HEK293 (cell line): ENCODE results near the gene CPLX3.

ENCODE experiments used
- CTCF ChIA-PET: fragments of 350-600 bp; formaldehyde crosslinking; extraction: SDS; loops from one replicate; lab custom pipeline; 2021; ENCODE audit warnings: antibody characterized with exemption; lab: Yijun Ruan, JAX
- POLR2A ChIA-PET: fragments of 300-600 bp; formaldehyde crosslinking; extraction: SDS; loops from one replicate; lab custom pipeline; 2020; ENCODE audit warnings: antibody characterized with exemption, inconsistent platforms; lab: Yijun Ruan, JAX
- H3K27ac ChIP-seq: fragments of 200-500 bp; sonication (Bioruptor generic); 2 replicates; pipeline ENCODE4 v1.5.1; 2014; ENCODE audit warnings: low read depth, low read length, control low read depth, inconsistent platforms; ENCODE audit errors: extremely low read depth
- H3K36me3 ChIP-seq, 2 experiments: fragments of 200-500 bp in 1 of 2; sonication (Bioruptor generic) in 1 of 2; 1 replicate in 1 of 2; 2 replicates in 1 of 2; pipeline ENCODE4 v1.5.1; 2014 to 2017; ENCODE audit warnings: inconsistent platforms in 2 of 2, low read length in 2 of 2; ENCODE audit not compliant: control insufficient read depth in 2 of 2, insufficient read depth in 1 of 2
- H3K4me1 ChIP-seq: fragments of 200-500 bp; sonication (Bioruptor generic); 2 replicates; pipeline ENCODE4 v1.5.1; 2014; ENCODE audit warnings: mild to moderate bottlenecking, low read length, inconsistent platforms; ENCODE audit not compliant: control insufficient read depth, insufficient read depth
- H3K4me3 ChIP-seq: 2 replicates; pipeline ENCODE4 v1.5.1; 2011; ENCODE audit warnings: low read depth, mild to moderate bottlenecking, control low read depth, low read length, moderate library complexity
- H3K9me3 ChIP-seq: fragments of 200-500 bp; sonication (Bioruptor generic); 2 replicates; pipeline ENCODE4 v1.5.1; 2014; ENCODE audit warnings: low read depth, low read length, inconsistent platforms; ENCODE audit not compliant: control insufficient read depth, insufficient read depth
- TCF7L2 ChIP-seq: IDR thresholded peaks from 2 replicates; pipeline ENCODE4 v1.6.1; 2011; ENCODE audit warnings: low read depth, mild to moderate bottlenecking, inconsistent platforms, low read length, moderate library complexity, borderline replicate concordance
- ZBTB20 ChIP-seq: fragments of 450-650 bp; formaldehyde crosslinking; IDR thresholded peaks from 2 replicates; pipeline ENCODE4 v1.5.1; 2016; ENCODE audit warnings: missing biosample characterization, missing genetic modification characterization
- ZEB2 ChIP-seq: fragments of 450-650 bp; formaldehyde crosslinking; IDR thresholded peaks from 2 replicates; pipeline ENCODE4 v1.5.1; 2016; ENCODE audit warnings: missing biosample characterization, missing genetic modification characterization
- ZIC2 ChIP-seq: fragments of 450-650 bp; formaldehyde crosslinking; IDR thresholded peaks from 2 replicates; pipeline ENCODE4 v1.5.1; 2016; ENCODE audit warnings: missing biosample characterization, missing genetic modification characterization
- ZNF175 ChIP-seq: fragments of 450-650 bp; formaldehyde crosslinking; IDR thresholded peaks from 2 replicates; pipeline ENCODE4 v1.5.1; 2016; ENCODE audit warnings: missing biosample characterization, missing genetic modification characterization
- ZNF211 ChIP-seq: fragments of 450-650 bp; formaldehyde crosslinking; IDR thresholded peaks from 2 replicates; pipeline ENCODE4 v1.5.1; 2016; ENCODE audit warnings: low read depth, missing biosample characterization, missing genetic modification characterization
- ZNF530 ChIP-seq: fragments of 450-650 bp; formaldehyde crosslinking; IDR thresholded peaks from 2 replicates; pipeline ENCODE4 v1.5.1; 2016; ENCODE audit warnings: low read depth, missing biosample characterization, missing genetic modification characterization
- ZNF571 ChIP-seq: fragments of 450-650 bp; formaldehyde crosslinking; IDR thresholded peaks from 2 replicates; pipeline ENCODE4 v1.5.0; 2017; ENCODE audit warnings: missing biosample characterization, missing genetic modification characterization
- ZNF654 ChIP-seq: fragments of 450-650 bp; formaldehyde crosslinking; IDR thresholded peaks from 2 replicates; pipeline ENCODE4 v1.5.1; 2016; ENCODE audit warnings: low read depth, missing biosample characterization, missing genetic modification characterization
- ZNF785 ChIP-seq: fragments of 450-650 bp; formaldehyde crosslinking; IDR thresholded peaks from 2 replicates; pipeline ENCODE4 v1.5.1; 2016; ENCODE audit warnings: missing biosample characterization, missing genetic modification characterization
- ZNF830 ChIP-seq: fragments of 450-650 bp; IDR thresholded peaks from 2 replicates; pipeline ENCODE4 v1.5.0; 2018; ENCODE audit warnings: missing biosample characterization, missing genetic modification characterization, low read depth, mild to moderate bottlenecking, moderate library complexity
- ZSCAN16 ChIP-seq: fragments of 450-650 bp; formaldehyde crosslinking; IDR thresholded peaks from 2 replicates; pipeline ENCODE4 v1.5.1; 2016; ENCODE audit warnings: missing biosample characterization, missing genetic modification characterization
- TF ChIP-seq, protein P1 (sequence below): fragments of 450-650 bp; formaldehyde crosslinking; IDR thresholded peaks from 2 replicates; pipeline ENCODE4 v1.5.1; 2017; ENCODE audit warnings: missing biosample characterization, missing genetic modification characterization
- TF ChIP-seq, protein P2 (sequence below): fragments of 450-650 bp; formaldehyde crosslinking; IDR thresholded peaks from 2 replicates; pipeline ENCODE4 v1.5.1; 2016; ENCODE audit warnings: missing biosample characterization, missing genetic modification characterization
- TF ChIP-seq, protein P3 (sequence below): fragments of 450-650 bp; formaldehyde crosslinking; conservative IDR thresholded peaks from 2 replicates; pipeline ENCODE4 v1.5.1; 2016; ENCODE audit warnings: low read depth, missing biosample characterization, missing genetic modification characterization
- TF ChIP-seq, protein P4 (sequence below): fragments of 450-650 bp; formaldehyde crosslinking; IDR thresholded peaks from 2 replicates; pipeline ENCODE4 v1.5.1; 2016; ENCODE audit warnings: missing biosample characterization, missing genetic modification characterization
- TF ChIP-seq, protein P5 (sequence below): fragments of 450-650 bp; formaldehyde crosslinking; IDR thresholded peaks from 2 replicates; pipeline ENCODE4 v1.5.1; 2017; ENCODE audit warnings: missing biosample characterization, missing genetic modification characterization

The CPLX3 gene

DNA sequence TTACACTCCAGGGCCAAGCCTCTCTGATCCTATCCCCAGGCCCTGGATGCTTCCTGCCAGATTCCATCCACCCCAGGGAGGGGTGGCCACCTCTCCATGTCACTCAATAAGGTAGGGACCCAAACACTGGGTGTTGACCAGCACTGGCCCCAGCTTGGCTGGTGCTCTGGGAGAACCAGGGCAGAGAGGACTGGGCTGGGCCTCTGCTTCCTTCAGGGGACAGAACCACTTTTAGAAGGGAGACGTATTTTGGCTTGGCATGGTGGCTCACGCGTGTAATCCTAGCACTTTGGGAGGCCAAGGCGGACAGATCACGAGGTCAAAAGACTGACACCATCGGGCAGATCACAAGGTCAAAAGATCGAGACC, 4.7 kb upstream of the CPLX3 start:
- TF ChIP-seq ZBTB20 (tag by site-specific recombination) = 0 out of 2 replicates have a peak, but pooled peaks have one; percentile 16
- no peak for TF ChIP-seq ZSCAN16
- TF ChIP-seq, protein P1, sequence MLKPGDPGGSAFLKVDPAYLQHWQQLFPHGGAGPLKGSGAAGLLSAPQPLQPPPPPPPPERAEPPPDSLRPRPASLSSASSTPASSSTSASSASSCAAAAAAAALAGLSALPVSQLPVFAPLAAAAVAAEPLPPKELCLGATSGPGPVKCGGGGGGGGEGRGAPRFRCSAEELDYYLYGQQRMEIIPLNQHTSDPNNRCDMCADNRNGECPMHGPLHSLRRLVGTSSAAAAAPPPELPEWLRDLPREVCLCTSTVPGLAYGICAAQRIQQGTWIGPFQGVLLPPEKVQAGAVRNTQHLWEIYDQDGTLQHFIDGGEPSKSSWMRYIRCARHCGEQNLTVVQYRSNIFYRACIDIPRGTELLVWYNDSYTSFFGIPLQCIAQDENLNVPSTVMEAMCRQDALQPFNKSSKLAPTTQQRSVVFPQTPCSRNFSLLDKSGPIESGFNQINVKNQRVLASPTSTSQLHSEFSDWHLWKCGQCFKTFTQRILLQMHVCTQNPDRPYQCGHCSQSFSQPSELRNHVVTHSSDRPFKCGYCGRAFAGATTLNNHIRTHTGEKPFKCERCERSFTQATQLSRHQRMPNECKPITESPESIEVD (tag by site-specific recombination) = no peak
- CTCF ChIA-PET = interaction anchor here (0.6 to 1.8 kb wide), 5 partner anchors 11 to 129 kb away, joined by 3 to 6 read pairs (median 5); no protein-coding TSS in a partner anchor
- H3K4me1 ChIP-seq = 0 out of 2 replicates have a peak, but pooled peaks cover 2% of the 10 kb centered on the region
- H3K27ac ChIP-seq = no peak overlapping the region
- H3K36me3 ChIP-seq = no peaks in the 10 kb centered on the region
- H3K4me3 ChIP-seq = no peak overlapping the region
- POLR2A ChIA-PET = no interaction called here
- no peaks in the 10 kb centered on the region for H3K9me3 ChIP-seq

DNA sequence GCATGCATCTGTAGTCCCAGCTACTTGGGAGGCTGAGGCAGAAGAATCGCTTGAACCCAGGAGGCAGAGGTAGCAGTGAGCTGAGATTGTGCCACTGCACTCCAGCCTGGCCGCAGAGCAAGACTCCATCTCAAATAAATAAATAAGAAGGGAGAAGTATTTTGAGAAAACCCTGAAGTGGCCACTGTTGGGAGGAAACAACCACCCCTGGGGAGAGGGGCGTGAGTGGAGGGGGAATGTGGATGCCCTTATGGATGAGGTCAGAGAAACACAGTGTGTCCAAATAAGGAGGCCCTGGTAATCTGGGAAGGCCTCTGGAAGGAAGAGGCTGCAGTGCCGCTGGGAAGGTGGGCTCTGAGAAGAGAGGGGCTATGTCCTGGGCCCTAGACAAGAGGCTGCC, 4.2 kb upstream of the CPLX3 start:
- TF ChIP-seq ZNF785 (tag by site-specific recombination) (no peak), ZEB2 (no peak), ZNF211 (no peak), ZNF175 (tag by site-specific recombination) (no peak), TCF7L2 (no peak), ZNF571 (no peak), ZNF654 (tag by site-specific recombination) (no peak), ZIC2 (tag by site-specific recombination) (peak; percentile 61), ZNF530 (tag by site-specific recombination) (no peak), ZNF830 (tag by site-specific recombination) (no peak)
- TF ChIP-seq, protein P2, sequence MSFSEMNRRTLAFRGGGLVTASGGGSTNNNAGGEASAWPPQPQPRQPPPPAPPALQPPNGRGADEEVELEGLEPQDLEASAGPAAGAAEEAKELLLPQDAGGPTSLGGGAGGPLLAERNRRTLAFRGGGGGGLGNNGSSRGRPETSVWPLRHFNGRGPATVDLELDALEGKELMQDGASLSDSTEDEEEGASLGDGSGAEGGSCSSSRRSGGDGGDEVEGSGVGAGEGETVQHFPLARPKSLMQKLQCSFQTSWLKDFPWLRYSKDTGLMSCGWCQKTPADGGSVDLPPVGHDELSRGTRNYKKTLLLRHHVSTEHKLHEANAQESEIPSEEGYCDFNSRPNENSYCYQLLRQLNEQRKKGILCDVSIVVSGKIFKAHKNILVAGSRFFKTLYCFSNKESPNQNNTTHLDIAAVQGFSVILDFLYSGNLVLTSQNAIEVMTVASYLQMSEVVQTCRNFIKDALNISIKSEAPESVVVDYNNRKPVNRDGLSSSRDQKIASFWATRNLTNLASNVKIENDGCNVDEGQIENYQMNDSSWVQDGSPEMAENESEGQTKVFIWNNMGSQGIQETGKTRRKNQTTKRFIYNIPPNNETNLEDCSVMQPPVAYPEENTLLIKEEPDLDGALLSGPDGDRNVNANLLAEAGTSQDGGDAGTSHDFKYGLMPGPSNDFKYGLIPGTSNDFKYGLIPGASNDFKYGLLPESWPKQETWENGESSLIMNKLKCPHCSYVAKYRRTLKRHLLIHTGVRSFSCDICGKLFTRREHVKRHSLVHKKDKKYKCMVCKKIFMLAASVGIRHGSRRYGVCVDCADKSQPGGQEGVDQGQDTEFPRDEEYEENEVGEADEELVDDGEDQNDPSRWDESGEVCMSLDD (tag by site-specific recombination) = no peak
- TF ChIP-seq, protein P3, sequence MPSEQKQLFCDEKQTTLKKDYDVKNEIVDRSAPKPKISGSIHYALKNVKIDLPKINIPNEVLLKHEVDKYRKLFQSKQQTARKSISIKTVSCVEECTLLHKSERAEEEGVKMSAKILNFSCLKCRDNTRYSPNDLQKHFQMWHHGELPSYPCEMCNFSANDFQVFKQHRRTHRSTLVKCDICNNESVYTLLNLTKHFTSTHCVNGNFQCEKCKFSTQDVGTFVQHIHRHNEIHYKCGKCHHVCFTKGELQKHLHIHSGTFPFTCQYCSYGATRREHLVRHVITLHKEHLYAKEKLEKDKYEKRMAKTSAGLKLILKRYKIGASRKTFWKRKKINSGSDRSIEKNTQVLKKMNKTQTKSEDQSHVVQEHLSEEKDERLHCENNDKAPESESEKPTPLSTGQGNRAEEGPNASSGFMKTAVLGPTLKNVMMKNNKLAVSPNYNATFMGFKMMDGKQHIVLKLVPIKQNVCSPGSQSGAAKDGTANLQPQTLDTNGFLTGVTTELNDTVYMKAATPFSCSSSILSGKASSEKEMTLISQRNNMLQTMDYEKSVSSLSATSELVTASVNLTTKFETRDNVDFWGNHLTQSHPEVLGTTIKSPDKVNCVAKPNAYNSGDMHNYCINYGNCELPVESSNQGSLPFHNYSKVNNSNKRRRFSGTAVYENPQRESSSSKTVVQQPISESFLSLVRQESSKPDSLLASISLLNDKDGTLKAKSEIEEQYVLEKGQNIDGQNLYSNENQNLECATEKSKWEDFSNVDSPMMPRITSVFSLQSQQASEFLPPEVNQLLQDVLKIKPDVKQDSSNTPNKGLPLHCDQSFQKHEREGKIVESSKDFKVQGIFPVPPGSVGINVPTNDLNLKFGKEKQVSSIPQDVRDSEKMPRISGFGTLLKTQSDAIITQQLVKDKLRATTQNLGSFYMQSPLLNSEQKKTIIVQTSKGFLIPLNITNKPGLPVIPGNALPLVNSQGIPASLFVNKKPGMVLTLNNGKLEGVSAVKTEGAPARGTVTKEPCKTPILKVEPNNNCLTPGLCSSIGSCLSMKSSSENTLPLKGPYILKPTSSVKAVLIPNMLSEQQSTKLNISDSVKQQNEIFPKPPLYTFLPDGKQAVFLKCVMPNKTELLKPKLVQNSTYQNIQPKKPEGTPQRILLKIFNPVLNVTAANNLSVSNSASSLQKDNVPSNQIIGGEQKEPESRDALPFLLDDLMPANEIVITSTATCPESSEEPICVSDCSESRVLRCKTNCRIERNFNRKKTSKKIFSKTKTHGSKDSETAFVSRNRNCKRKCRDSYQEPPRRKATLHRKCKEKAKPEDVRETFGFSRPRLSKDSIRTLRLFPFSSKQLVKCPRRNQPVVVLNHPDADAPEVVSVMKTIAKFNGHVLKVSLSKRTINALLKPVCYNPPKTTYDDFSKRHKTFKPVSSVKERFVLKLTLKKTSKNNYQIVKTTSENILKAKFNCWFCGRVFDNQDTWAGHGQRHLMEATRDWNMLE (tag by site-specific recombination) = no peak
- TF ChIP-seq, protein P4, sequence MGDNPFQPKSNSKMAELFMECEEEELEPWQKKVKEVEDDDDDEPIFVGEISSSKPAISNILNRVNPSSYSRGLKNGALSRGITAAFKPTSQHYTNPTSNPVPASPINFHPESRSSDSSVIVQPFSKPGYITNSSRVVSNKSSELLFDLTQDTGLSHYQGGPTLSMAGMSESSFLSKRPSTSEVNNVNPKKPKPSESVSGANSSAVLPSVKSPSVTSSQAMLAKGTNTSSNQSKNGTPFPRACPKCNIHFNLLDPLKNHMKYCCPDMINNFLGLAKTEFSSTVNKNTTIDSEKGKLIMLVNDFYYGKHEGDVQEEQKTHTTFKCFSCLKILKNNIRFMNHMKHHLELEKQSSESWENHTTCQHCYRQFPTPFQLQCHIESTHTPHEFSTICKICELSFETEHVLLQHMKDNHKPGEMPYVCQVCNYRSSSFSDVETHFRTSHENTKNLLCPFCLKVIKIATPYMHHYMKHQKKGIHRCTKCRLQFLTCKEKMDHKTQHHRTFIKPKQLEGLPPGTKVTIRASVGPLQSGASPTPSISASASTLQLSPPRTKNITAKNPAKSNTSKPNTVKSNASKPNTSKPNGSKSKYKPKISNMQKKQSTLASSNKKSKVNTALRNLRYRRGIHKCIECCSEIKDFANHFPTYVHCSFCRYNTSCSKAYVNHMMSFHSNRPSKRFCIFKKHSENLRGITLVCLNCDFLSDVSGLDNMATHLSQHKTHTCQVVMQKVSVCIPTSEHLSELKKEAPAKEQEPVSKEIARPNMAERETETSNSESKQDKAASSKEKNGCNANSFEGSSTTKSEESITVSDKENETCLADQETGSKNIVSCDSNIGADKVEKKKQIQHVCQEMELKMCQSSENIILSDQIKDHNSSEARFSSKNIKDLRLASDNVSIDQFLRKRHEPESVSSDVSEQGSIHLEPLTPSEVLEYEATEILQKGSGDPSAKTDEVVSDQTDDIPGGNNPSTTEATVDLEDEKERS (tag by site-specific recombination) = no peak
- TF ChIP-seq, protein P5, sequence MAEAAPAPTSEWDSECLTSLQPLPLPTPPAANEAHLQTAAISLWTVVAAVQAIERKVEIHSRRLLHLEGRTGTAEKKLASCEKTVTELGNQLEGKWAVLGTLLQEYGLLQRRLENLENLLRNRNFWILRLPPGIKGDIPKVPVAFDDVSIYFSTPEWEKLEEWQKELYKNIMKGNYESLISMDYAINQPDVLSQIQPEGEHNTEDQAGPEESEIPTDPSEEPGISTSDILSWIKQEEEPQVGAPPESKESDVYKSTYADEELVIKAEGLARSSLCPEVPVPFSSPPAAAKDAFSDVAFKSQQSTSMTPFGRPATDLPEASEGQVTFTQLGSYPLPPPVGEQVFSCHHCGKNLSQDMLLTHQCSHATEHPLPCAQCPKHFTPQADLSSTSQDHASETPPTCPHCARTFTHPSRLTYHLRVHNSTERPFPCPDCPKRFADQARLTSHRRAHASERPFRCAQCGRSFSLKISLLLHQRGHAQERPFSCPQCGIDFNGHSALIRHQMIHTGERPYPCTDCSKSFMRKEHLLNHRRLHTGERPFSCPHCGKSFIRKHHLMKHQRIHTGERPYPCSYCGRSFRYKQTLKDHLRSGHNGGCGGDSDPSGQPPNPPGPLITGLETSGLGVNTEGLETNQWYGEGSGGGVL (tag by site-specific recombination) = peak; percentile 75
- ChIA-PET POLR2A (no interaction called here), CTCF (interaction anchor here (1.3 to 1.8 kb wide), 2 partner anchors 23 to 51 kb away, joined by 6 read pairs; no protein-coding TSS in a partner anchor)
- Histone ChIP-seq H3K9me3 (no peaks in the 10 kb centered on the region), H3K4me3 (no peak overlapping the region), H3K36me3 (no peaks in the 10 kb centered on the region), H3K4me1 (0 out of 2 replicates have a peak, but pooled peaks cover 2% of the 10 kb centered on the region), H3K27ac (no peak overlapping the region)
